Gastrocnemius medialis (tissue), 4 donors: ENCODE data around the gene ZNF217.
"Not testable (repeated sequence)": the region's sequence is repeated elsewhere in the genome, so short reads cannot be mapped to it uniquely, and the experiment has no call there.

ENCODE experiments used
- POLR2A ChIP-seq, 2 donors: fragments of 450-650 bp; IDR thresholded peaks; one replicate each; pipeline ENCODE4 v1.6.1; 2017; ENCODE audit warnings: antibody characterized with exemption in 2 of 2, mild to moderate bottlenecking in 2 of 2, moderate library complexity in 2 of 2
- TF ChIP-seq, protein P1 (sequence below), 5 experiments: fragments of 450-650 bp in 3 of 5; fragments of 200-600 bp in 2 of 5; sonication (generic) in 2 of 5; IDR thresholded peaks in 4 of 5; conservative IDR thresholded peaks in 1 of 5; 1 replicate in 4 of 5; 2 replicates in 1 of 5; pipeline ENCODE4 v1.5.1; 2016 to 2019; ENCODE audit warnings: antibody characterized with exemption in 5 of 5, mild to moderate bottlenecking in 3 of 5, moderate library complexity in 3 of 5

DNA sequence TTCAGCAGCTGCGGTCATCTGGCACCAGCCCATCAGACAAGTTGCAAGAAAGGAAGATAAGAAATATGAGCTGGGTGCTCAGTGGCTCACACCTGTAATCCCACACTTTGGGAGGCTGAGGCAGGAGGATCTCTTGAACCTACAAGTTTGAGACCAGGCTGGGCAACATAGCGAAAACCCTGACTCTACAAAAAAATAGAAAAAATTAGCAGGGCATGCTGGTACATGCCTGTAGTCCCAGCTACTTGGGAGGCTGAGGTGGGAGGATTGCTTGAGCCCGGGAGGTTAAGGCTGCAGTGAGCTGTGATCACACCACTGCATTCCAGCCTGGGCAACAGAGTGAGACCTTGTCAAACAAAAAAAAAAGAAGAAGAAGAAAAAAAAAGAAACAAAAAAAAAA is 57.3 kb downstream of the ZNF217 start:
- not testable (repeated sequence) for TF ChIP-seq POLR2A (IDR thresholded peaks at IDR 0.05)
- TF ChIP-seq, protein P1, sequence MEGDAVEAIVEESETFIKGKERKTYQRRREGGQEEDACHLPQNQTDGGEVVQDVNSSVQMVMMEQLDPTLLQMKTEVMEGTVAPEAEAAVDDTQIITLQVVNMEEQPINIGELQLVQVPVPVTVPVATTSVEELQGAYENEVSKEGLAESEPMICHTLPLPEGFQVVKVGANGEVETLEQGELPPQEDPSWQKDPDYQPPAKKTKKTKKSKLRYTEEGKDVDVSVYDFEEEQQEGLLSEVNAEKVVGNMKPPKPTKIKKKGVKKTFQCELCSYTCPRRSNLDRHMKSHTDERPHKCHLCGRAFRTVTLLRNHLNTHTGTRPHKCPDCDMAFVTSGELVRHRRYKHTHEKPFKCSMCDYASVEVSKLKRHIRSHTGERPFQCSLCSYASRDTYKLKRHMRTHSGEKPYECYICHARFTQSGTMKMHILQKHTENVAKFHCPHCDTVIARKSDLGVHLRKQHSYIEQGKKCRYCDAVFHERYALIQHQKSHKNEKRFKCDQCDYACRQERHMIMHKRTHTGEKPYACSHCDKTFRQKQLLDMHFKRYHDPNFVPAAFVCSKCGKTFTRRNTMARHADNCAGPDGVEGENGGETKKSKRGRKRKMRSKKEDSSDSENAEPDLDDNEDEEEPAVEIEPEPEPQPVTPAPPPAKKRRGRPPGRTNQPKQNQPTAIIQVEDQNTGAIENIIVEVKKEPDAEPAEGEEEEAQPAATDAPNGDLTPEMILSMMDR (IDR thresholded peaks at IDR 0.05 in 4 of 5, conservative IDR thresholded peaks at IDR 0.05 in 1 of 5), result not testable (repeated sequence)
